Posterior cingulate gyrus (tissue), 11 donors: ENCODE data around the gene LVRN.
A peak's percentile ranks its signal among the peaks of the same experiment; 100 is the strongest.

Experiments
- DNase-seq, 10 donors: peaks; one replicate each; pipeline versions ENCODE4 v3.0.0 to v3.0.0-alpha.2; 2020 to 2021; ENCODE audit warnings: mixed read lengths in 3 of 10
- intact Hi-C: fragments of 100-400 bp; cut with DNase I; formaldehyde crosslinking; loops from one replicate; pipeline ENCODE4 v1.15.1; 2023

LVRN gene

DNA sequence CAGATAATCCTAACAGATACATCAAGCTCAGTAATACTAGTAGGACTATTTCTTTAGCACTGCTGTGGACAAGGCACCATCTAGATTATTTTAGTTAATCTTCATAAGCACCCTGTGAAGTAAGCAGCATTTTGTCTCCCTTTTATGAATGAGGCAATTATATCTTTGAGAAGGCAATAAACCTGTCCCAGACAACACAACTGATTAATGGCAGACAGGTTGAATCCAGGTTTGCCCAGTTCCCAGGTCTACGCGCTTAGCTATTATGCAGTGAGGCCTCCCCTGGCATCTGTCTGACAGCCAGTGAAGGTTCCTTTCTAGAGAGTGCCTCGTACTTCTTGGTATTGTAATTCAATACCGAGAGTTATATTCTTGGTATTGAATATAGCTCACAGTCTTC, 9.7 kb upstream of the LVRN start:
- no peak for DNase-seq
- intact Hi-C loops: no loop called here

- intact Hi-C loops: no loop called here
- DNase-seq: no peak
Observed at GRCh38 chr5:115954144-115954543, 8.1 kb upstream of the LVRN start.

GRCh38 chr5:115956957-115957356, 5.3 kb upstream of the LVRN start:
- DNase-seq: no peak
- intact Hi-C loops: no loop called here

DNA sequence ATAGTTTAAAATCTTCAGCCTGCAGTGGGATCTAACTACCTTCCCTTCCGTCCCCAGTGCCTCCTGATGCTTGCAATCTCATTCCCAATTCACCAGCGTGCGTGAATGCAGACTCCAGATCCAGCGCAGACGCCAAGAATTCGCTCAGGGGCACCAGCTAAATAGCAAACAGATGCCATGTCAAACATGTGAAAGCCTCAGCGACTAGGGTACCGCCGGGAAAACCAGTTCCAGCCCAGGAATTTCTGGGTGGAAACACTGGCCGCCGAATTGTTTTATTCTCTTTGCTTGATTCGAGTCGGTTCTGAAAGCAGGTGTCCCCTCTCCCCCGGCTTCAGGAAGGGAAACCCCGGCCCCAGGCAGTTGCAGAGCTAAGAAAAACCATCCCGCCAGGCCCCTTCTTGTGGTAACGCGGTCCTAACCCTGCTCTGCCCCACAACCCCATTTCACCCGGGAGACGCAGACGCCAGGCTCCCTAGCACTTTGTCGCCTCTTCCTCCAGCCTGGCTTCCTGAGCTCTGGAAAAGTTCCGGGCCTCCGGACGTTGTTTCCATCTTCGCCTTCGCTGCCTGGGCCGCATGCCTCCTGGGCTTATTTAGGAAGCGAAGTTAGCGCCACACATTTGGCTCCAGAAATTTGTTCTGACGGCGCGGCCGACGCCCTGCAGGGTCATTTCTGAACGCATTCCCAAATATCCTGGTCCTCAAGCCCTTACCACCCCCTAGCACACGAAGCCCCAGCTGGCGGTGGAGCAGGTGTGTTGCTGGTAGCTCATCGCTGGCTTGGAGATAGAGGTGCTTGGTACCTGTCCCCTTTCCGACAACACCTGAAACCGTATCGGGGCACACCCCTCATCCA, 665 bp upstream of the LVRN start:
- DNase-seq: no peak
- intact Hi-C loops: no loop called here

DNA sequence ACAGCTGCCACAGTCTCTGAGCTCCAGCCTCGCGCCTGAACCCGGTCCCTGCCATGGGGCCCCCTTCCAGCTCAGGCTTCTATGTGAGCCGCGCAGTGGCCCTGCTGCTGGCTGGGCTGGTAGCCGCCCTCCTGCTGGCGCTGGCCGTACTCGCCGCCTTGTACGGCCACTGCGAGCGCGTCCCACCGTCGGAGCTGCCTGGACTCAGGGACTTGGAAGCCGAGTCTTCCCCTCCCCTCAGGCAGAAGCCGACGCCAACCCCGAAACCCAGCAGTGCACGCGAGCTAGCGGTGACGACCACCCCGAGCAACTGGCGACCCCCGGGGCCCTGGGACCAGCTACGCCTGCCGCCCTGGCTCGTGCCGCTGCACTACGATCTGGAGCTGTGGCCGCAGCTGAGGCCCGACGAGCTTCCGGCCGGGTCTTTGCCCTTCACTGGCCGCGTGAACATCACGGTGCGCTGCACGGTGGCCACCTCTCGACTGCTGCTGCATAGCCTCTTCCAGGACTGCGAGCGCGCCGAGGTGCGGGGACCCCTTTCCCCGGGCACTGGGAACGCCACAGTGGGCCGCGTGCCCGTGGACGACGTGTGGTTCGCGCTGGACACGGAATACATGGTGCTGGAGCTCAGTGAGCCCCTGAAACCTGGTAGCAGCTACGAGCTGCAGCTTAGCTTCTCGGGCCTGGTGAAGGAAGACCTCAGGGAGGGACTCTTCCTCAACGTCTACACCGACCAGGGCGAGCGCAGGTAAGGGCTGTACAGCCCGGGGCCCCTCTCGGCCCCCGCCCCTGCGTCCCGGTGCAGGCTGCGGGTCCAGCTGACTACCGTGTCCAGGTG, 509 bp downstream of the LVRN start:
- intact Hi-C loops: no loop called here
- peak in 5 of 10 donors; percentile 8 to 84 (median 62) for DNase-seq

GRCh38 chr5:115963566-115963965, 1.3 kb downstream of the LVRN start:
- DNase-seq: no peak
- intact Hi-C loops: no loop called here

DNA sequence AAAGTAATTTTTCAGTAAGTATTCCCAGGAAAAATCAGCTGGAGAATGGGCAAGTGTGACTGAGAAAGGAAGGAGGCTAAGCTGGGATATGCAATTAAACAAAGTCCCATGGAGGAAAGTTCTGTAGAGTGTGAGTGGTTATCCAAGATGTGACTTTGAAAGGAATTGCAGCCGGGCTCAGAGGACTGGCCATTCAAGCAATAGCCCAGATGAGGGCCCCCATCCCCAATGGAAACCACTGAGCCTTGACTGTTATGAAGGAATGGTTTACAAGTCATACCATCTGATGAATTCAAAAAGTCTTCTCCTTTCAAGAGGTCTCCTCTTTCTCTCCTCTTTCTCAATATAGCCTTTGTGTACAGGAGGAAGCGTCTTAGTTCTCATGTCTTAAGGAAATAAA, 6.5 kb downstream of the LVRN start:
- intact Hi-C loops: no loop called here
- DNase-seq: peak in 1 of 10 donors; percentile 49

- intact Hi-C loops: no loop called here
- DNase-seq: no peak
Observed at GRCh38 chr5:115977096-115977495, 14.8 kb downstream of the LVRN start.

GRCh38 chr5:115977988-115978387, 15.7 kb downstream of the LVRN start:
- no peak for DNase-seq
- intact Hi-C loops: no loop called here

DNA sequence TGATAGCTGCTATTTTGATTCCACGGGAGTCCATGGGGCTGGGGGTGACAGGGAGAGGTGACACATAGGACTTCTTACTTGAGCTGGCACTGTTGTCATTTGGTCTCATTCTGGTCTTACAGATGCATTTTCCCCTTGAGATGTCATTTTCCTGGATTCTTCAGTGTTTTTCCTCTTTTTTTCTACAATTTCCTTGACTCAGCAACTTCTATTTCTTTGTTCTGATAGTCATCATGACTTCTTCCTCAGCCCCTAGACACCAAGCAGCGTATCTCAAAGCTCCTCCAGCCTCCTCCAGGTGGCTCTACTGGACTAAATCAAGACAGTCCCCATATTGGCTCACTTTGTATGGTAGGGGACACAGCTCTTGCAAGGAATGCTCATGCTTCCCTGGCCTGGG, 16.5 kb downstream of the LVRN start:
- intact Hi-C loops: no loop called here
- no peak for DNase-seq

DNA sequence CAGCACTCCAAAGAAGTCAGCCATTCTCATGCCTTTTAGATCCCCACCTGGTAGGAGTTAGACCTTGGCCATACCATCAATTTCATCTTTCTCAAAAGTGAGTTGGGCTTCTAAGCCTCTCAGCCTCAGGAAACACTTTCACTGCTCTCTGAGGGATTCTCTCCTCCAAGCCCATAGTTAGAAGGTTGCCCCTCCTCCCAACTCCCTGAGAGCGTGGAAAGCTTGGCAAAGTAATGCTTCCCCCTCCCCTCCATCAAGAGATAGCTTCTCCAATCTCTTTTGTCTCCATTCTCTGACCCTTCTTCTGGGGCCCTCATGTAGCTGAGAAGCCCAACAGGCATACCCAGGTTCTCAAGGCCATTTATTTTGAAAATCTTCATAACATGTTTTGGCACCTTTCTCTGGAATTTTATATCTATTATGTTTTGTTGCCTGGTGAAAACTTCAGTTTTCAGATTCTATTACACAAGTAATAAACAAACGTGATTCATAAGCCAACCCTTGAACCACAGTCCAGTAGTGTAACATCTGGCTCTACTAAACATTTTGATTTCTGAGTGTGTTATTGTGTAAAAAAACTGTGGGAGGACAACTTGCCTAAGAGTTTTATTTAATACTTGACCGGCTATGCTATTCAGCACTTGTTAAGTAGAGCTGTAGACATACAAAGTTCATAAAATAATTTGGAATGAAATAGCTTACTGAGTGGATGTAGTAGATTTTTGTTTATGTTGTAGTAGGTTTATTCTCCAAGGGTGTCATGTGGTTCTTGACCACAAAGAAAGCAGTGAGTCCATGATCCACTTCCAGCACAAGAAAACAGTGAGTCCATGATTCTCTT, 17.1 kb downstream of the LVRN start:
- intact Hi-C loops: no loop called here

GRCh38 chr5:115983519-115983918, 21.2 kb downstream of the LVRN start:
- DNase-seq: no peak
- intact Hi-C loops: no loop called here

More for the DNA sequence above, 17.1 kb downstream of the LVRN start:
- DNase-seq: no peak

- no peak for DNase-seq
- intact Hi-C loops: no loop called here
Observed at GRCh38 chr5:115985802-115986757, 23.8 kb downstream of the LVRN start.

GRCh38 chr5:115988002-115988401, 25.7 kb downstream of the LVRN start:
- intact Hi-C loops: no loop called here
- DNase-seq: no peak

- DNase-seq: no peak
- intact Hi-C loops: no loop called here
Observed at GRCh38 chr5:115992848-115993350, 30.6 kb downstream of the LVRN start.

DNA sequence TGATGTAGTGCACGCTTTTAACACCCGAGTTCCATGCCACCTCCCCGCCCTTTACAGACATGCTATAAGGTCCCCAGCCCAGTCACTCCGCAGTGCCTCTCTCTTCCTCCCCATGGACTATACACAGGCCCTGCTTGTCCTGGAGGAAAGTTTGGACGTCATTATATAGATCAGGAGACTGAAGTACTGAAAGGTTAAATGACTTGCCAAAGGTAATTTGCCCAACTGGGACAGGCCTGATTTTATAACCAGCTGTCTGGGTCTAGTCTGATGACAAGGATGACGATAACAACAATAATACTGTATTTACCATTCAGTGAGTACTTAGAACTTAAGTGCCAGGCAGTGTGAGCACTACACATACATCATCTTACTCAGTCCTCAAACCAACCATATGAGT, 33.1 kb downstream of the LVRN start:
- no peak for DNase-seq
- intact Hi-C loops: no loop called here

- DNase-seq: no peak
- intact Hi-C loops: no loop called here
Observed at GRCh38 chr5:116002116-116002906, 40.0 kb downstream of the LVRN start.

DNA sequence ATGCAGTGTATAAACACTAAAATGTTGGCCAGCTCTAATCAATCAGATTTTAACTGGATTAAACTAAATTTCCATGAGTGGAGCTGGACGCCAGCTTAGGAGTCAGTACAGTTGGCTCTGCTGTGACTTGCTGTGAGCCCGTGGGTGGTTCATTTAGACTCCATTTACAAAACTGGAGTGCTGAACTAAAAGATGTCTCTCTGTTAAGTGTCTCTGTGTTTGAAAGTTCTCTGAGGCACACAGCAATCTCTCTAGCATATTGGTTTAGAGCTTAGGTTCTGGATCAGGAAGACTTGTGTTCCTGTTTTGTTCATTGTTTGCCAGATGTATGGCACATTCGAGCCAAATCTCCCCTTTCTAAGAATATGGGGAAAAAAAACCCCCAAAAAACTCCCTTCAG, 42.0 kb downstream of the LVRN start:
- intact Hi-C loops: no loop called here
- DNase-seq: no peak

DNA sequence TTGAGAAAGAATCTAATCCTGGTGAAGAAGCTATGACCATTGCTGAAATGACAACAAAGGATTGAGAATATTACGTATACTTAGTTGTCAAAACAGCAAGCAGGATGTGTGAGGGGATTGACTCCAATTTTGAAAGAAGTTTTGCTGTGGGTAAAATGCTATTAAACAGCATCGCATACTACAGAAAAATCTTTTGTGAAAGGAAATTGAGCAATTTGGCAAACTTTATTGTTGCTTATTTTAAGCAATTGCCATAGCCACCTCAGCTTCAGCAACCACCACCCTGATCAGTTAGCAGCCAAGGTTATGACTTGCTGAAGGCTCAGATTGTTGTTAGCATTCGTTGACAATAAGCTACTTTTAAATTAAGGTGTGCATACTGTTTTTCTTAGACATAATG, 47.5 kb downstream of the LVRN start:
- intact Hi-C loops: no loop called here
- DNase-seq: no peak
